Measurements from ENCODE around the gene MIPEP.
A peak's percentile ranks its signal among the peaks of the same experiment; 100 is the strongest.

The MIPEP gene

DNA sequence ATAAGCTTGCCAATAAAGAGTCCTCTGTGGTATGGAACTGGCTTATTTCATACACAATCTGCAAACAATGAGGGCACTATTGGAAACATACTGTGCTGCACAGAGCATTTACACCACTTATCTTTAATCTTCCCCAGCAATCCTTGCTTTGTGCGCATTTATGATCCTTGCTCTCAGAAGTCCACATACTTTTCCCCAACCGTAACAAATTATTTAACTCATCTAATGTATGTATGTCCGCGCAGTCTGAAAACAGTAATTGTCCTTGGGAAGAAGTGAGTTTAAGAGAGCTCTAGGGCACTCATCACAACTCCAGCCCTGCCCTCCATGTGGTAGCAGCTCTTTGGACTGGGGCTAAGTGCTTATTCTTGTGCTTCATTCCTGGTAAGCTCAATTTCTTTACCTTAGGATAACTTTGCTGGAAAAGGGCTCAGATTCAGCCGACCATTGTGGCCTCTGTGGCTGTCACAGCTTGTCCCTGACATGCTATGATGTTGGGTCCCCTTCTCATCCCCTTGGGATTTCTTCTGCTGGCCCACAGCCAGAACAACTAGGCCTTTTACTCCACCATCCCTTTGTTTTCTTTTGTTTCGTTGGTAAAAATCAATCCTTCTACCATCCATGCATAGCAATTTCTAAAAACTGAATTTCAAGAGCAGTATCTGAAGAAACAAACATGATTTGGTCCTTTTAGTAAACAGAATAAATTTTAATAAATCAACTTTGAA, 166.3 kb downstream of the MIPEP start:
- DNase-seq (ENCODE audit: low read depth in 1 of 2, low spot score in 1 of 2) = no peak

DNA sequence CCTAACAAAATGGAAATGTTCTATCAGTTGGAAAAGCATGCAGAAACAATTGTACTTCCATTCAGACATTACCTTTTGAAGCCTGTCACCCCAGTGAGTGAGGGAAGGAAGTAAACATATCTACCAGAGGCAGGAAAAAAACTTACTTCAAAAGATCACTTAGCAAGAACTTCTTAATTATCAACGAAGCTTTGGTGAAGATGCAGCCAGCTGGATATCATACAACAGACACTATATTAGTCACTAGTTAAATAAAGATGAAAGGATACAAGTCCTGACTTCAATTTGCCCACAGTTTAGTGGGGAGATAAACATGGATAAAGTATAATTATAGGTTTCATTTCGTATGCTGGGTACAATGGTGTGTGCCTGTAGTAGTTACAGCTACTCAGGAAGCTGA, 170.2 kb downstream of the MIPEP start:
- DNase-seq (ENCODE audit: low read depth in 1 of 2, low spot score in 1 of 2) = no peak

GRCh38 chr13:23716401-23716800, 172.8 kb downstream of the MIPEP start:
- DNase-seq (ENCODE audit: low read depth in 1 of 2, low spot score in 1 of 2) = no peak

DNA sequence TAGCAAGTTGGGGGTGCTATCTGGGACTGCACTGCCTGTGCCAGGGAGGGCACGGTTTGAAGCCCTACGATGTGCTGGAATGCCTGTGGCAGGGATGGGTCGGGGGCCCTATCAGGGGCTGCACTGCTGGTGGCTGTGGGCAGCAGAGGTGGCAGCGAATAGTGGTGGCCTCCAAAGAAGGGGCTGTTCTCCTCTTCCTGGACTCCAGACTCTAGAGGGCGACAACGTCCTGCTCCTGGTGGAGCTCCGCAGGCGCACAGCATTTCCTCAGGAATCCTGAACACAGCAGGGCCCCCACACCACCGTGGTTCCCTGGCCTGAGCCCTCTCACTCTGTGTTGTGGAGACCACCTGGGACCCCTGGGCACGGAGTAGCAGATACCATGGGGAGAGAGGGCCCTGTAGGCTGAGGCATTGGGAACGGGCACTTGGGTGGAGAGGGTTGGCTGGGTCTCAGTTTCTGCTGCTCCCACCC, 173.4 kb downstream of the MIPEP start:
- DNase-seq (ENCODE audit: low read depth in 1 of 2, low spot score in 1 of 2) = no peak

- DNase-seq (ENCODE audit: low read depth in 1 of 2, low spot score in 1 of 2) = no peak
These were observed 174.0 kb downstream of the MIPEP start for GRCh38 chr13:23715092-23715761.

- DNase-seq (ENCODE audit: low read depth in 1 of 2, low spot score in 1 of 2) = no peak
These were observed 174.5 kb downstream of the MIPEP start for GRCh38 chr13:23714672-23715071.

GRCh38 chr13:23711355-23711754, 177.8 kb downstream of the MIPEP start:
- no peak for DNase-seq (ENCODE audit: low read depth in 1 of 2, low spot score in 1 of 2)

DNA sequence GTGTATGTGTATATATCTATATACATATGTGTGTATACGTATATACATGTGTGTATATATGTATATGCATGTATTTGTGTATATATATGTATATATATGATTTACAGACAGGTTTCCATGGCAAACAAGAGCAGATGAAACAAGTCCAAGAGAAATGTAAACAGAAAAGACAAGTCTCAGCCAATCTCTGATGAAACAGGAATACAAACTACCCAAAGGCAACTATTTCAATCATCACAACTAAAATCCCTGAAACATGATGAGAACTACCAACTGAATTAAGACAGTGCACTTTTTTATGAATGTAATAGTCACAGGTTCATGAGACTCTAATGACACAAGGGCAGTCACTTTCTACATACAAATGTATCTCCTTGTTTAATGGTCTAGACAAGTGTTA, 178.8 kb downstream of the MIPEP start:
- no peak for DNase-seq (ENCODE audit: low read depth in 1 of 2, low spot score in 1 of 2)

DNA sequence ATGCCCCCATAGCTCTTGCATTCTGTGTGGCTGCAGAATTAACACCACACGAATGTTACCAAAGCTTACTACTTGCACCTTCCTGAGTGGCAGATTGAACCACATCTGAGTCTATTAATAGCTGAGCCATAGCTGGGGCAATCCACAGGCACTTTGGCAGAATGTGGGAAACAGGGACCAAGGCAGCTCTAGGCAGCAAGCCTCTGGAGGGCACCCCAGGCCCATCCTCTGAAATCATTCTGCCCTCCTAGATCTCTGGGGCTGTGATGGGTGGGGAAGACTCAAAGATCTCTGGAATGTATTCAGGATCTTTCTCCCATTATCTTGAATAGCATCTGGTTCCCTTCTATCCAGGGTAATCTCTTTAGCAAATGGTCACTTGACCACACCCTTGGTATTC, 179.7 kb downstream of the MIPEP start:
- DNase-seq (ENCODE audit: low read depth in 1 of 2, low spot score in 1 of 2) = no peak

GRCh38 chr13:23707674-23708073, 181.5 kb downstream of the MIPEP start:
- no peak for DNase-seq (ENCODE audit: low read depth in 1 of 2, low spot score in 1 of 2)

GRCh38 chr13:23705583-23705982, 183.6 kb downstream of the MIPEP start:
- DNase-seq (ENCODE audit: low read depth in 1 of 2, low spot score in 1 of 2) = no peak

DNA sequence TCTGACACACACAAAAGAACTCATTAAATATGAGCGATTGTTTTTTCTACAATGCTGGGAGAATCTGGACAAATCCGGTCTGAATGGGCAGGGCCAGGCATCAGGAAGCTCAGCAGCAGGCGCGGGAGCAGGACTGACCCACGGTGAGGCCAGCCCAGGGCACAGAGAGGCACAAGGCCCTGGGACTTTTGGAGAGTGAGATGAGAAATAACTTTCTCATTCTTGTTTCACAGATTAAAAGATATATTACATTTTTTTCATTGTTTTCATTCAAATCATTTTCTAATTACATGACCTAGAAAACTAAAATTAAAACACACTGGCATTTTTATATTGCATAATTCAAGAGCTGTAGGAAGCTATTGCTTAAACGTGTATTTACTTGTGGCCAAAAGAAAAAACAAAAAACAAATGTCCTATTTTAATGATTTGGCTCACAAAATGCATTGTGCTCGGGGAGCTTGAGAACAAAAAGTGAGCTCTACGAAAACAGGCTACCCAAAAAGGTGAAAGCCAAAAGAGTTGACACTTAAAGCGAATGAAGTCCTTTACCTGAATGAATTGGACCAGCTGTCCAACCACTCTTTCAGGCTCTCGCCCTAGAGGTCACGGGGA, 185.8 kb downstream of the MIPEP start:
- no peak for DNase-seq (ENCODE audit: low read depth in 1 of 2, low spot score in 1 of 2)

DNA sequence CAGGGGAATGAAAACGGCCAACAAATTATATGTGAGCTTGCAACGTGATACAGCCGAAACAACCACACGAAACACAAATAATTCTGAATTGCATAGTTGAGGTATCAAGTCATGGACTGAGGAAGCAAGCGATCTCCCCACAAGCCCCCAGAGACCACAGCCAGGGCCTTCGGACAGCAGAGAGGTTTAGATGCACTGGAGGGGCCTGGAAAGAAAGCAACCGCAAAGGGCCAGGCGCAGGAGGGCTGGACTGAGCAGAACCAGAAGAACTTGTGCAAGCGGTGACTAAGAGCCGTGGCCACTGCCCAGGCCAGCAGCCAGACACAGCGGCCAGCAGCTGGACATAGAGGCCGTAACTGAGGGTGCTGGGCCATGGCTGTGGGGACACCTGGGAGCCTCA, 187.6 kb downstream of the MIPEP start:
- DNase-seq (ENCODE audit: low read depth in 1 of 2, low spot score in 1 of 2) = no peak

GRCh38 chr13:23701186-23701585, 188.0 kb downstream of the MIPEP start:
- no peak for DNase-seq (ENCODE audit: low read depth in 1 of 2, low spot score in 1 of 2)

DNA sequence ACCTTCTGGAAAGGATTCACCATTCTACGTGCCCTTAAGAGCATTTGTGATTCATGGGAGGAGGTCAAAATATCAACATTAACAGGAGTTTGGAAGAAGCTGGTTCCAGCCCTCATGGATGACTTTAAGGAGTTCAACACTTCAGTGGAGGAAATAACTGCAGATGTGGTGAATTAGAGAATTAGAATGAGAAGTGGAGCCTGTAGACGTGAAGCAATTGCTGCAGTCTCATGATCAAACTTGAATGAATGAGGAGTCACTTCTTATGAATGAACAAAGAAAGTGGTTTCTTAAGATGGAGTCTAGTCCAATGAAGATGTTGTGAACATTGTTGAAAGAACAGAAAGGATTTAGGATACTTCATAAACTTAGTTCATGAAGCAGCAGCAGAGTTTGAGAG, 189.9 kb downstream of the MIPEP start:
- no peak for DNase-seq (ENCODE audit: low read depth in 1 of 2, low spot score in 1 of 2)

DNA sequence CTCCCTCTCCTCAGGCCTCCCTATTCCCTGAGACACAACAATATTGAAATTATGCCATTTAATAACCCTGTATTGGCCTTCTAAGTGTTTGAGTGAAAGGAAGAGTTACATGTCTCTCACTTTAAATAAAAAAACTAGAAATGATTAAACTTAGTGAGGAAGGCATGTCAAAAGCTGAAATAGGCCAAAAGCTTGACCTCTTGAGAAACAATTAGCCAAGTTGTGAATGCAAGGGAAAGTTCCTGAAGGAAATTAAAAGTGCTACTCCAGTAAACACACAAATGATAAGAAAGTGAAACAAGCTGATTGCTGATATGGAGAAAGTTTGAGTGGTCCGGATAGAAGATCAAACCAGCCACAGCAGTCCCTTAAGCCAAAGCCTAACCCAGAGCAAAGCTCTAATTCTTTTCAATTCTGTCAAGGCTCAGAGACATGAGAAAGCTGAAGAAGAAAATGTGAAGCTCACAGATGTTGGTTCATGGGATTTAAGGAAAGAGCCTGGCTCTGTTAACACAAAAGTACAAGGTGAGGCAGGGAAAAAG, 191.4 kb downstream of the MIPEP start:
- no peak for DNase-seq (ENCODE audit: low read depth in 1 of 2, low spot score in 1 of 2)

DNA sequence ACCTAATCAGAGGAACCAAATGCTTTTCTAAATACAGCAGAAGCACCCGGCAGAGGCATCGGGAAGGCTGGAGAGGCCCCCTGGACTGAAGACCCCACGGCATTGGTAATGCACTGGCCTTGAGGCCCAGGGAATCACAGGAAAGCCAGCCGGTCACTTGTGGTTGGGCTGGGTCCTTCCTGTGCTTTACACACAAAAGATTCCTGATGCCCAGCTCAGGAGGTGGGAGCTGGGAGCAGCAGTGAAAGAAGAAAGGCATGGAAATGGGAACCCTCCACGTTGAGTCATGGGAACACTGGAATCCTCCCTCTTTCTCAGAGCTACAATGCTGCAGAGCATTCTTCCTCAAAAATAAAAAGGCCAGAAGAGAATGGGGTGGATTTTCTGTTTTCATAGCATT, 192.6 kb downstream of the MIPEP start:
- no peak for DNase-seq (ENCODE audit: low read depth in 1 of 2, low spot score in 1 of 2)

- DNase-seq (ENCODE audit: low read depth in 1 of 2, low spot score in 1 of 2) = peak; percentile 23 to 35
These were observed 193.3 kb downstream of the MIPEP start for GRCh38 chr13:23695711-23696464.

GRCh38 chr13:23695196-23695595, 194.0 kb downstream of the MIPEP start:
- DNase-seq (ENCODE audit: low read depth in 1 of 2, low spot score in 1 of 2) = no peak

- no peak for DNase-seq (ENCODE audit: low read depth in 1 of 2, low spot score in 1 of 2)
These were observed 196.4 kb downstream of the MIPEP start for GRCh38 chr13:23692816-23693215.

DNA sequence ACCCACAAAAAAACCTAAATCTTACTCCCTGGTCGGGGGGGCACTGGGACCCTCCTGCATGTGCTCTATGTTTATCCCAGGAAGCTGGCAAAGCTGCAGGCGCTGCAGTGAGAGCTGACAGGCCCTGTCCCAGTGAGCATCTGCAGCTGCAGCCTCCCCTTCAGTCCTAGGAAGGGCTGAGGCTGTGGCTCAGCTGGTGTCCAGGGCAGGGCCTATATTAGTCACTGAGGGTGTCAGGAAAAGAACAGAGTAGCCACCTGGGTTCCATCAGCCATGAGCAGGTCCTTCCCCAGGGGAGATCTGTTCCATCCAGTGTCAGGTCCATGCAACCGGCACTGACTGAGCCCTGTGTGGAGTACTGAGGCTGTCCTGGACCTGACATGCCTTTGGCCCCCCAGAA, 198.5 kb downstream of the MIPEP start:
- no peak for DNase-seq (ENCODE audit: low read depth in 1 of 2, low spot score in 1 of 2)

Measured in activated T-helper 1 cell treated with anti-CD3 and anti-CD28 coated beads, Interleukin-2, amount 50 U/mL, for 16 hours (primary cell).